Spleen (tissue), 11 donors: ENCODE data around the gene DENND2D. TPM values are rescaled to one million over a fixed set of nuclear protein-coding genes. Genes with fewer than 3 reads are reported as not detected.
A peak's percentile ranks its signal among the peaks of the same experiment; 100 is the strongest.

ENCODE experiments used
- DNase-seq: peaks from one replicate; pipeline ENCODE4 v3.0.0-alpha.2; 2020
- H3K27ac ChIP-seq, 8 donors: fragments of 200-600 bp; sonication (generic) in 7 of 8; 1 replicate in 4 of 8; 2 replicates in 4 of 8; pipeline versions ENCODE4 v1.5.0 to v1.8.0; 2016 to 2021; ENCODE audit warnings: inconsistent platforms in 4 of 8, mild to moderate bottlenecking in 4 of 8, moderate library complexity in 1 of 8
- H3K27me3 ChIP-seq, 7 donors: fragments of 200-600 bp; sonication (generic) in 6 of 7; replicated peaks in 1 of 7; 1 replicate in 4 of 7; 2 replicates in 3 of 7; pipeline versions ENCODE4 v1.5.0 to v1.8.0; 2016 to 2021; ENCODE audit warnings: inconsistent platforms in 3 of 7, mild to moderate bottlenecking in 1 of 7
- H3K36me3 ChIP-seq, 6 donors: fragments of 200-600 bp; sonication (generic) in 5 of 6; 1 replicate in 4 of 6; 2 replicates in 2 of 6; pipeline versions ENCODE4 v1.5.0 to v1.8.0; 2016 to 2021; ENCODE audit warnings: inconsistent platforms in 2 of 6
- H3K4me1 ChIP-seq, 6 donors: fragments of 200-600 bp; sonication (generic) in 5 of 6; 1 replicate in 3 of 6; 2 replicates in 3 of 6; pipeline versions ENCODE4 v1.5.0 to v1.8.0; 2016 to 2021; ENCODE audit warnings: inconsistent platforms in 3 of 6
- H3K4me3 ChIP-seq, 8 donors: fragments of 200-600 bp; sonication (generic) in 7 of 8; 1 replicate in 4 of 8; 2 replicates in 4 of 8; pipeline versions ENCODE4 v1.5.0 to v1.8.0; 2016 to 2021; ENCODE audit warnings: inconsistent platforms in 4 of 8, mild to moderate bottlenecking in 4 of 8, moderate library complexity in 2 of 8
- H3K9me3 ChIP-seq, 8 donors: fragments of 200-600 bp; sonication (generic) in 7 of 8; 1 replicate in 4 of 8; 2 replicates in 4 of 8; pipeline versions ENCODE4 v1.5.0 to v1.8.0; 2016 to 2021; ENCODE audit warnings: inconsistent platforms in 4 of 8
- CTCF ChIP-seq, 11 experiments: fragments of 200-600 bp in 7 of 11; fragments of 450-650 bp in 4 of 11; sonication (generic) in 4 of 11; IDR thresholded peaks in 8 of 11; conservative IDR thresholded peaks in 3 of 11; 1 replicate in 7 of 11; 2 replicates in 4 of 11; pipeline versions ENCODE4 v1.4.0 to v1.8.0; 2016 to 2021; ENCODE audit warnings: antibody characterized with exemption in 11 of 11, inconsistent platforms in 4 of 11, mild to moderate bottlenecking in 1 of 11
- POLR2A ChIP-seq, 3 donors: fragments of 450-650 bp; IDR thresholded peaks; one replicate each; pipeline ENCODE4 v1.5.1; 2017; ENCODE audit warnings: antibody characterized with exemption in 3 of 3, mild to moderate bottlenecking in 1 of 3
- POLR2AphosphoS5 ChIP-seq, 3 donors: sonication (generic); formaldehyde crosslinking; IDR thresholded peaks; one replicate each; pipeline ENCODE4 v1.5.1; 2017; ENCODE audit warnings: antibody characterized with exemption in 3 of 3
- WGBS, 5 donors: extraction: QIAGEN DNeasy Blood & Tissue Kit in 3 of 5; methylation state at CpG; one replicate each; pipeline versions ENCODE4 v1.1.5 to v1.1.7; 2013 to 2018; 5-methylcytosine and 5-hydroxymethylcytosine counted together
- intact Hi-C: fragments of 100-400 bp; cut with DNase I; formaldehyde crosslinking; loops from one replicate; pipeline ENCODE4 v1.15.0; 2023; ENCODE audit warnings: low total_unique reads
- polyA plus RNA-seq, 3 donors: library from polyadenylated mRNA; stranded (reverse); fragments of 200-250 nt; gene quantifications; one replicate each; pipeline ENCODE4 v1.2.1, GENCODE V29; 2013
- total RNA-seq, 7 donors: library from RNA; depleted of rRNA in 3 of 7; stranded (reverse); fragments of >200 nt in 3 of 7; fragmentation: NEBNext Ultra II Directional in 4 of 7; extraction: Animal tissue kit (Norgen Biotek cat#: 25700) in 4 of 7; gene quantifications; one replicate each; pipeline versions ENCODE4 v1.1.0 to v1.2.1, GENCODE V29; 2016 to 2021
- donor health status: healthy with polysubstance abuse.
- donor health status: DM: no; HTN: no; CAD: no; lungs with moderate emphysema.
- donor health status: DM: no; HTN: no; CAD: no.
- donor health status: Bipolar disorder and iron deficiency.
- donor health status: healthy.
- donor health status: DM: no; HTN: no; CAD: no.
- donor health status: DM: yes; HTN: yes; CAD: no.

Gene DENND2D
- total and polyA plus RNA-seq, 10 donors: 90.3 to 182 (median 149) TPM

- Histone ChIP-seq H3K27me3 (no peaks in the 10 kb centered on the region), H3K36me3 (peaks cover 13 to 100% (median 75%) of the 10 kb centered on the region in 6 donors), H3K4me3 (no peak overlapping the region), H3K9me3 (no peaks in the 10 kb centered on the region), H3K27ac (peak overlapping the region in 7 of 8 donors; percentile 73 to 100 (median 97)), H3K4me1 (peaks cover 42 to 100% (median 79%) of the 10 kb centered on the region in 6 donors)
- TF ChIP-seq CTCF (IDR thresholded peaks at IDR 0.05 in 8 of 11, conservative IDR thresholded peaks at IDR 0.05 in 3 of 11) (no peak), POLR2A (IDR thresholded peaks at IDR 0.05) (no peak), POLR2AphosphoS5 (IDR thresholded peaks at IDR 0.05) (no peak)
- intact Hi-C loops: loop anchor here (10.0 kb wide), 1 partner anchor 46 kb away; the partner anchor contains the start of genes CEPT1 and DRAM2
- WGBS, 5 donors: 53 to 81% (median 70%) methylated on average over 2 of the region's 2 CpGs
- no peak for DNase-seq
Measured at GRCh38 chr1:111190931-111191451, 9.5 kb downstream of the DENND2D start.

GRCh38 chr1:111184663-111185062 is 15.8 kb downstream of the DENND2D start:
- TF ChIP-seq POLR2AphosphoS5 (IDR thresholded peaks at IDR 0.05): no peak
- TF ChIP-seq POLR2A (IDR thresholded peaks at IDR 0.05): no peak
- no peak for TF ChIP-seq CTCF (IDR thresholded peaks at IDR 0.05 in 8 of 11, conservative IDR thresholded peaks at IDR 0.05 in 3 of 11)
- H3K36me3 ChIP-seq: peaks cover 13 to 98% (median 71%) of the 10 kb centered on the region in 6 donors
- H3K27ac ChIP-seq: peak overlapping the region in 7 of 8 donors; percentile 40 to 100 (median 55)
- no peak overlapping the region for H3K4me3 ChIP-seq
- no peaks in the 10 kb centered on the region for H3K27me3 ChIP-seq
- peaks cover 9 to 88% (median 46%) of the 10 kb centered on the region in 6 donors for H3K4me1 ChIP-seq
- H3K9me3 ChIP-seq: no peaks in the 10 kb centered on the region
- no peak for DNase-seq
- intact Hi-C loops: no loop called here

- DNase-seq: no peak
- Histone ChIP-seq H3K27me3 (no peaks in the 10 kb centered on the region), H3K36me3 (peaks cover 11 to 98% (median 66%) of the 10 kb centered on the region in 6 donors), H3K4me3 (no peak overlapping the region), H3K27ac (peak overlapping the region in 5 of 8 donors; percentile 28 to 100 (median 97)), H3K9me3 (no peaks in the 10 kb centered on the region), H3K4me1 (peaks cover 5 to 76% (median 34%) of the 10 kb centered on the region in 6 donors)
- 87 to 90% (median 88%) methylated on average over 6 of the region's 6 CpGs for WGBS, 5 donors
- intact Hi-C loops: no loop called here
- TF ChIP-seq POLR2A (IDR thresholded peaks at IDR 0.05) (no peak), CTCF (IDR thresholded peaks at IDR 0.05 in 8 of 11, conservative IDR thresholded peaks at IDR 0.05 in 3 of 11) (no peak), POLR2AphosphoS5 (IDR thresholded peaks at IDR 0.05) (no peak)
Measured at GRCh38 chr1:111183308-111184069, 17.0 kb downstream of the DENND2D start.

GRCh38 chr1:111182052-111182451 is 18.4 kb downstream of the DENND2D start:
- Histone ChIP-seq H3K9me3 (no peaks in the 10 kb centered on the region), H3K4me1 (peaks cover 5 to 66% (median 36%) of the 10 kb centered on the region in 6 donors), H3K36me3 (peaks cover 2 to 98% (median 62%) of the 10 kb centered on the region in 6 donors), H3K4me3 (no peak overlapping the region), H3K27ac (no peak overlapping the region), H3K27me3 (no peaks in the 10 kb centered on the region)
- 95 to 98% (median 96%) methylated on average over 2 of the region's 2 CpGs for WGBS, 5 donors
- intact Hi-C loops: no loop called here
- TF ChIP-seq CTCF (IDR thresholded peaks at IDR 0.05 in 8 of 11, conservative IDR thresholded peaks at IDR 0.05 in 3 of 11) (no peak), POLR2A (IDR thresholded peaks at IDR 0.05) (no peak), POLR2AphosphoS5 (IDR thresholded peaks at IDR 0.05) (no peak)
- no peak for DNase-seq
